H9 (cell line): ENCODE measurements around the gene MTFR2. TPM values are rescaled to one million over a fixed set of nuclear protein-coding genes. Genes with fewer than 3 reads are reported as not detected.

Experiments
- DNase-seq: peaks from one replicate; pipeline ENCODE4 v3.0.0-alpha.2; 2017
- H2AFZ ChIP-seq: one replicate; pipeline ENCODE4 v1.6.1; 2013; ENCODE audit warnings: mild to moderate bottlenecking, low read length, control low read depth, moderate library complexity
- H2AK5ac ChIP-seq: 2 replicates; pipeline ENCODE4 v1.6.1; 2013; ENCODE audit warnings: low read length, control low read depth, mixed read lengths; ENCODE audit not compliant: insufficient read length
- H2BK120ac ChIP-seq: one replicate; pipeline ENCODE4 v1.6.1; 2013; ENCODE audit warnings: low read depth, mild to moderate bottlenecking, low read length, control low read depth, inconsistent platforms; ENCODE audit not compliant: poor library complexity, severe bottlenecking
- H2BK12ac ChIP-seq: 2 replicates; pipeline ENCODE4 v1.6.1; 2013; ENCODE audit warnings: low read length, control low read depth, mixed read lengths, low read depth; ENCODE audit not compliant: insufficient read length
- H2BK15ac ChIP-seq: 2 replicates; pipeline ENCODE4 v1.6.1; 2013; ENCODE audit warnings: low read depth, low read length, control low read depth
- H2BK20ac ChIP-seq: one replicate; pipeline ENCODE4 v1.6.1; 2013; ENCODE audit warnings: low read depth, mild to moderate bottlenecking, low read length, control low read depth, inconsistent platforms; ENCODE audit not compliant: poor library complexity, severe bottlenecking
- H2BK5ac ChIP-seq: 2 replicates; pipeline ENCODE4 v1.6.1; 2013; ENCODE audit warnings: low read length, control low read depth, mixed read lengths; ENCODE audit not compliant: insufficient read length
- H3K14ac ChIP-seq: 2 replicates; pipeline ENCODE4 v1.6.1; 2013; ENCODE audit warnings: low read length, control low read depth; ENCODE audit not compliant: insufficient read depth
- H3K18ac ChIP-seq: 2 replicates; pipeline ENCODE4 v1.6.1; 2013; ENCODE audit warnings: low read depth, mild to moderate bottlenecking, mixed read lengths, low read length, control low read depth; ENCODE audit not compliant: insufficient read length
- H3K23ac ChIP-seq: 2 replicates; pipeline ENCODE4 v1.6.1; 2013; ENCODE audit warnings: low read length, control low read depth, mixed read lengths, low read depth; ENCODE audit not compliant: insufficient read length
- H3K23me2 ChIP-seq: 2 replicates; pipeline ENCODE4 v1.6.1; 2013; ENCODE audit warnings: low read depth, mild to moderate bottlenecking, mixed read lengths, low read length, control low read depth; ENCODE audit not compliant: insufficient read length, poor library complexity, severe bottlenecking
- H3K27ac ChIP-seq: 2 replicates; pipeline ENCODE4 v1.5.1; 2013; ENCODE audit warnings: low read length, control low read depth, mixed read lengths, low read depth; ENCODE audit not compliant: insufficient read length
- H3K27me3 ChIP-seq: 2 replicates; pipeline ENCODE4 v1.6.1; 2013; ENCODE audit warnings: low read length, control low read depth, inconsistent platforms; ENCODE audit not compliant: insufficient read depth
- H3K4ac ChIP-seq: 2 replicates; pipeline ENCODE4 v1.6.1; 2013; ENCODE audit warnings: low read depth, mild to moderate bottlenecking, control low read depth, inconsistent platforms, low read length, moderate library complexity
- H3K4me1 ChIP-seq: 2 replicates; pipeline ENCODE4 v1.6.1; 2013; ENCODE audit warnings: low read length, control low read depth, inconsistent platforms; ENCODE audit not compliant: insufficient read depth
- H3K4me2 ChIP-seq: 2 replicates; pipeline ENCODE4 v1.6.1; 2013; ENCODE audit warnings: low read length, control low read depth, mixed read lengths; ENCODE audit not compliant: insufficient read length, insufficient read depth
- H3K56ac ChIP-seq: 2 replicates; pipeline ENCODE4 v1.6.1; 2013; ENCODE audit warnings: low read depth, mild to moderate bottlenecking, mixed read lengths, low read length, control low read depth; ENCODE audit not compliant: insufficient read length
- H3K79me1 ChIP-seq: 2 replicates; pipeline ENCODE4 v1.6.1; 2013; ENCODE audit warnings: low read depth, mild to moderate bottlenecking, moderate library complexity, low read length, control low read depth, inconsistent platforms; ENCODE audit not compliant: insufficient read depth, poor library complexity, severe bottlenecking
- H3K79me2 ChIP-seq: 2 replicates; pipeline ENCODE4 v1.6.1; 2013; ENCODE audit warnings: low read length, control low read depth, inconsistent platforms; ENCODE audit not compliant: insufficient read depth
- H3K9ac ChIP-seq: 2 replicates; pipeline ENCODE4 v1.6.1; 2013; ENCODE audit warnings: low read length, control low read depth, mixed read lengths; ENCODE audit not compliant: insufficient read length; ENCODE audit errors: extremely low read depth
- H3K9me3 ChIP-seq: one replicate; pipeline ENCODE4 v1.6.1; 2013; ENCODE audit warnings: low read depth, low read length, inconsistent platforms; ENCODE audit not compliant: control insufficient read depth
- H3T11ph ChIP-seq: one replicate; pipeline ENCODE4 v1.6.1; 2013; ENCODE audit warnings: mild to moderate bottlenecking, low read length, control low read depth, inconsistent platforms
- H4K20me1 ChIP-seq: one replicate; pipeline ENCODE4 v1.6.1; 2013; ENCODE audit not compliant: control insufficient read depth, insufficient read length, insufficient read depth
- H4K5ac ChIP-seq: 2 replicates; pipeline ENCODE4 v1.6.1; 2013; ENCODE audit warnings: low read depth, mild to moderate bottlenecking, mixed read lengths, low read length, control low read depth; ENCODE audit not compliant: insufficient read length
- H4K8ac ChIP-seq: replicated peaks from 2 replicates; pipeline ENCODE4 v1.6.1; 2013; ENCODE audit warnings: low read length, control low read depth, mixed read lengths, low read depth; ENCODE audit not compliant: insufficient read length
- H4K91ac ChIP-seq: 2 replicates; pipeline ENCODE4 v1.6.1; 2013; ENCODE audit warnings: low read depth, mild to moderate bottlenecking, moderate library complexity, mixed read lengths, low read length, control low read depth; ENCODE audit not compliant: insufficient read length
- H3K27ac Mint-ChIP-seq, 3 experiments: 2 replicates in 2 of 3; 3 replicates in 1 of 3; pipeline ENCODE4 v1.8.0; 2020 to 2021; ENCODE audit warnings: mixed read lengths in 3 of 3, mild to moderate bottlenecking in 1 of 3, moderate library complexity in 1 of 3
- H3K27me3 Mint-ChIP-seq: 2 replicates; pipeline ENCODE4 v1.8.0; 2021; ENCODE audit warnings: low read depth, mild to moderate bottlenecking, moderate library complexity, mixed read lengths
- H3K36me3 Mint-ChIP-seq, 3 experiments: 2 replicates in 2 of 3; 3 replicates in 1 of 3; pipeline ENCODE4 v1.8.0; 2020 to 2021; ENCODE audit warnings: low read depth in 3 of 3, mixed read lengths in 3 of 3; ENCODE audit not compliant: insufficient read depth in 1 of 3
- H3K4me1 Mint-ChIP-seq, 2 experiments: 2 replicates each; pipeline ENCODE4 v1.8.0; 2020; ENCODE audit warnings: mixed read lengths in 2 of 2
- H3K4me3 Mint-ChIP-seq, 2 experiments: 2 replicates in 1 of 2; 3 replicates in 1 of 2; pipeline ENCODE4 v1.8.0; 2020 to 2021; ENCODE audit warnings: mild to moderate bottlenecking in 2 of 2, mixed read lengths in 2 of 2, moderate library complexity in 1 of 2
- H3K9me3 Mint-ChIP-seq, 2 experiments: 2 replicates in 1 of 2; 3 replicates in 1 of 2; pipeline ENCODE4 v1.8.0; 2020; ENCODE audit warnings: mild to moderate bottlenecking in 2 of 2, mixed read lengths in 2 of 2, moderate library complexity in 1 of 2
- CTCF ChIP-seq: fragments of 200-600 bp; sonication (generic); conservative IDR thresholded peaks from 3 replicates; pipeline ENCODE4 v1.8.0; 2021; ENCODE audit warnings: antibody characterized with exemption, mild to moderate bottlenecking
- WGBS: extraction: QIAGEN DNeasy Blood & Tissue Kit; methylation state at CpG from one replicate; pipeline ENCODE4 v1.1.7; 2013; ENCODE audit warnings: missing lambda C conversion rate, low lambda C conversion rate, mixed read lengths; ENCODE audit not compliant: insufficient read length; ENCODE audit errors: extremely low coverage; 5-methylcytosine and 5-hydroxymethylcytosine counted together
- total RNA-seq: library from RNA; stranded (reverse); gene quantifications from 2 replicates; pipeline ENCODE4 v1.2.1, GENCODE V29; 2021

Gene MTFR2
- total RNA-seq, 1 experiment from 2014 or later: 11.8 TPM

GRCh38 chr6:136216503-136217401 lies 33.4 kb downstream of the MTFR2 start:
- Histone ChIP-seq H2BK120ac (no peak overlapping the region), H3K79me2 (no peaks in the 10 kb centered on the region), H3K27me3 (no peaks in the 10 kb centered on the region), H3K4ac (no peak overlapping the region), H2BK12ac (no peak overlapping the region), H2AK5ac (no peak overlapping the region), H4K20me1 (no peaks in the 10 kb centered on the region), H3K14ac (no peak overlapping the region), H2BK5ac (no peak overlapping the region), H3K9ac (no peak overlapping the region), H3K23me2 (no peaks in the 10 kb centered on the region), H4K8ac (no peak overlapping the region), H3K4me1 (no peaks in the 10 kb centered on the region), H3T11ph (no peak overlapping the region), H2BK15ac (no peak overlapping the region), H2BK20ac (no peak overlapping the region), H3K27ac (no peak overlapping the region), H3K9me3 (no peaks in the 10 kb centered on the region), H3K56ac (no peak overlapping the region), H3K79me1 (no peaks in the 10 kb centered on the region), H3K4me2 (no peak overlapping the region), H3K18ac (no peak overlapping the region), H4K5ac (no peak overlapping the region), H2AFZ (no peak overlapping the region), H4K91ac (no peak overlapping the region), H3K23ac (no peak overlapping the region)
- no peaks in the 10 kb centered on the region for H3K4me1 Mint-ChIP-seq
- no peak overlapping the region for H3K4me3 Mint-ChIP-seq
- no peaks in the 10 kb centered on the region; a peak in 1 of 5 replicates for H3K9me3 Mint-ChIP-seq
- no peak overlapping the region for H3K27ac Mint-ChIP-seq
- no CpG with 5 or more reads among the region's 10 CpGs for WGBS
- no peaks in the 10 kb centered on the region for H3K27me3 Mint-ChIP-seq
- no peaks in the 10 kb centered on the region for H3K36me3 Mint-ChIP-seq
- no peak for TF ChIP-seq CTCF
- DNase-seq: no peak
